DOHH2 (cell line): ENCODE data around the gene ENTPD1.

Source experiments
- CTCF ChIP-seq: fragments of 200-600 bp; sonication (generic); IDR thresholded peaks from one replicate; pipeline ENCODE4 v1.5.1; 2014; ENCODE audit warnings: antibody characterized with exemption, mild to moderate bottlenecking, low read depth, low read length; ENCODE audit not compliant: poor library complexity, severe bottlenecking
- EZH2phosphoT487 ChIP-seq: fragments of 200-600 bp; sonication (generic); IDR thresholded peaks from 2 replicates; pipeline ENCODE4 v1.6.1; 2017; ENCODE audit warnings: borderline replicate concordance, mild to moderate bottlenecking, antibody characterized with exemption, low read length, moderate library complexity, mixed read lengths

GRCh38 chr10:95756041-95756761 lies at the start of gene ENTPD1:
- no peak for TF ChIP-seq CTCF
- TF ChIP-seq EZH2phosphoT487 = no peak
